Fibroblast of villous mesenchyme (primary cell): Measurements from ENCODE around the gene MAP3K3. TPM values are rescaled to one million over a fixed set of nuclear protein-coding genes. Genes with fewer than 3 reads are reported as not detected.

Source experiments
- DNase-seq: peaks from one replicate; pipeline ENCODE4 v3.0.0-alpha.2; 2010; ENCODE audit warnings: low read depth
- H3K4me3 ChIP-seq: 2 replicates; pipeline ENCODE4 v1.5.1; 2011; ENCODE audit warnings: low read depth, mild to moderate bottlenecking, low read length
- total RNA-seq: library from RNA; depleted of rRNA; stranded (reverse); fragments of >200 nt; gene quantifications from 2 replicates; pipeline ENCODE4 v1.2.3, GENCODE V29; 2012
- TF ChIP-seq, protein P1 (sequence below): IDR thresholded peaks from 2 replicates; pipeline ENCODE4 v1.5.1; 2012; ENCODE audit warnings: low read depth, mild to moderate bottlenecking, low read length; ENCODE audit not compliant: insufficient read depth

Gene MAP3K3
- total RNA-seq, 1 donor = 34.1 TPM

DNA sequence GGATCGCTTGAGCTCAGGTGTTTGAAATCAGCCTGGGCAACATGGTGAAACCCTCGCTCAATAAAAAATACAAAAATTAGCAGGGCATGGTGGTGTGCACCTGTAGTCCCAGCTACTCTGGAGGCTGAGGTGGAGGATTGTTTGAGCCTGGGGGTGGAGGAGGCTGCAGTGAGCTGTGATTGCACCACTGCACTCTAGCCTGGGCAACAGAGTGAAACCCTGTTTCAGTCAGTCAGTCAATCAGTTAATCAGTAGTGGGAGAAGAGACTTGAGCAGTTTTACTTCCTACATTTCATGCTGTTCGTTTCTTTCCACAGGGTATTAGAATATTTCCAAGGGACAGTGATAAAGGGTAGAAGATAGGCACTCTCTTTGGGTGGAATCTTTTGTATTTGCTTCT, 8.8 kb downstream of the MAP3K3 start:
- TF ChIP-seq, protein P1, sequence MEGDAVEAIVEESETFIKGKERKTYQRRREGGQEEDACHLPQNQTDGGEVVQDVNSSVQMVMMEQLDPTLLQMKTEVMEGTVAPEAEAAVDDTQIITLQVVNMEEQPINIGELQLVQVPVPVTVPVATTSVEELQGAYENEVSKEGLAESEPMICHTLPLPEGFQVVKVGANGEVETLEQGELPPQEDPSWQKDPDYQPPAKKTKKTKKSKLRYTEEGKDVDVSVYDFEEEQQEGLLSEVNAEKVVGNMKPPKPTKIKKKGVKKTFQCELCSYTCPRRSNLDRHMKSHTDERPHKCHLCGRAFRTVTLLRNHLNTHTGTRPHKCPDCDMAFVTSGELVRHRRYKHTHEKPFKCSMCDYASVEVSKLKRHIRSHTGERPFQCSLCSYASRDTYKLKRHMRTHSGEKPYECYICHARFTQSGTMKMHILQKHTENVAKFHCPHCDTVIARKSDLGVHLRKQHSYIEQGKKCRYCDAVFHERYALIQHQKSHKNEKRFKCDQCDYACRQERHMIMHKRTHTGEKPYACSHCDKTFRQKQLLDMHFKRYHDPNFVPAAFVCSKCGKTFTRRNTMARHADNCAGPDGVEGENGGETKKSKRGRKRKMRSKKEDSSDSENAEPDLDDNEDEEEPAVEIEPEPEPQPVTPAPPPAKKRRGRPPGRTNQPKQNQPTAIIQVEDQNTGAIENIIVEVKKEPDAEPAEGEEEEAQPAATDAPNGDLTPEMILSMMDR = no peak
- DNase-seq = no peak

DNA sequence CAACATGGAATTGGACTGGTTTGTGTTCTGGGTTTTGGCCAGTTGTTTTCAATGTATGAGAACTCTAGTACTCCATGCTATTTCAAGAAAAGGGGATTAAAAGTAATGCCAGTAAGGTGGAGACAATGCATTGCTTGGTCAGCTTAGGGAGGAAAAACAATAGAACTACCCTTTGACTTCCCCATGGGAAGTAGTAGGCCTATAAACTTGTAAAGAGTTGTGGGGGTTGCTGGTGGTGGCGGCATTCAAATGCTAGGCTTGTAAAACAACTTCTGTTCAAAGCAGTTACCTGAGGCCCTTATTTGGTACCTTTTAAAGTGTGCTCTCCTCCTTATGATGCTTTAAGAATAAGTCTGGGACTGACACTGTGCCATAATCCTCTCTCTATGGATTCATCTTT, 9.4 kb downstream of the MAP3K3 start:
- TF ChIP-seq, protein P1 = no peak
- no peak overlapping the region for H3K4me3 ChIP-seq
- DNase-seq = no peak

More for the DNA sequence above, 8.8 kb downstream of the MAP3K3 start:
- no peak overlapping the region for H3K4me3 ChIP-seq

DNA sequence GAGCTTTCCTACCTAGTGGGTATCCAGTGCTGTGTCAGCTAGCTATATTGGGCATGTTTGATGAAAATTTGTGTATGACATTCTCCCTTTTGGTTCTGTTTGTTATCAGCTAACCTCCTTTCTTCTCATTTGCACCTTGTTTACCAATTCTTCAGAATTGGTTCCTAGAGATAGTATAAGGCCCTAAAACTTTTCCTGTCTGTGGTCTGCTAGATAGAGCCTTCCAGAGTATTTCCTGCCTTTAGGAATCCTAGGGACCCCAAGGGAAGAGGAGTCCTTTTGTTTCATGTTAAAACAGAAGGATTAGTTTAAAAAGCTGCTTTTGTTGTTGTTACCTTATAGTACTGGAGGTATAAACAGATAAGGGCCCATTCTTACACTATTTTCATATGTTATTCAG, 11.5 kb downstream of the MAP3K3 start:
- no peak for DNase-seq
- TF ChIP-seq, protein P1 = no peak
- no peak overlapping the region for H3K4me3 ChIP-seq

DNA sequence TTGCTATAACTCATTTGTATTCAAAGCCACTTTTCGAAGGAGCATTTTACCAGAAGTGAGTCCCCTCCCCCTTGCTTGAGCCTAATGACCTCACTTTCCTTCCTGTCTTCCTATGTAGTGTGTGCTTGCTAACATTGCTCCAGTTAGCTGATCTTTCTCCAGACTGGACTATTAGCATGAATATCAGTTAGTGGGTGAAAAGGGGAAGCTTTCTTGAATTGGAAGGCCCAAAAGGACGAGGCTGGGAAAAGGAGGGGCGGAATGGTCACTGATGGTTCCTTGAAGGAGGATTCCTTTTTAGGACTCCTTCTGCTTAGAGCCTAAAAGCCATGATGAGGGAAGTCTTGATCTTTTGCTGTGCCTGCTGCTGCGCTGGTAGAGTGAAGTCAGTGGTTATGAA, 11.9 kb downstream of the MAP3K3 start:
- TF ChIP-seq, protein P1 = no peak
- no peak for DNase-seq
- no peak overlapping the region for H3K4me3 ChIP-seq

DNA sequence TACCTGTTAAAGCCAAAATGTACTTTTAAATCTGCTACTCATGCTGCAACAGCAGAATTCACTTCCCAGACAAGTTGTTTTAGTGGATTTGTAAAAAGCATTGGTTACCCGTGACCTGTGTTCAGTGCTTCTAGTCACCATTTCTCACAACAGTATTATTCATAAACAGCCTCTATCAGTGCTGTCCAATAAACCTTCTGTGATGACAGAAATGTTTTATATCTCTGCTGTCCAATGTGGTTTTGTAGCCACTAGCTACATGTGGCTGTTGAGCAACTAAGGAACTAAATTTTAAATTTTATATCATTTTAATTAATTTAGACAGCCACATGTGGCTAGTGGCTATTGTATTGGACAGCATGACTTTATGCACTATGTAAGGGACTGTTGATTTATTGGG, 12.6 kb downstream of the MAP3K3 start:
- DNase-seq = no peak
- TF ChIP-seq, protein P1 = no peak

DNA sequence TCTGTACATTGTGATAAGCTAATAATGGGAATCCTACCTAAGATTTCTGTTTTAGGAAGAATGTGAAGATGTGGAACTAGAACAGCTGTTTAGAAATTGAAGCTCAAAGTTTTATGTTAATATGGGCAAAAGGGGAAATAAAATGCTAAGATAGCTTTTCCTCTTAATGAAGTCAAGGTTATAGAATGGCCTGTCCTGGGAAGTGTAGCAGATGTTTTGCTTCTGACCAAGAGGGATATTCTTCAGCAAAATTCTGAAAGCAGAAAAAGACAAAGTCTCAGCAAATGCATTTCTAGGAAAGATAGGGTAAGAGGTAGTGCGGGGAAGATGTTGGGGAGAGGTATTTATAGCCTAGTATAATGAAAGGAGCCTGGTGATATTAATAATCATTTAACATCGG, 13.1 kb downstream of the MAP3K3 start:
- H3K4me3 ChIP-seq = no peak overlapping the region
- TF ChIP-seq, protein P1 = no peak
- DNase-seq = no peak

More for the DNA sequence above, 12.6 kb downstream of the MAP3K3 start:
- no peak overlapping the region for H3K4me3 ChIP-seq

DNA sequence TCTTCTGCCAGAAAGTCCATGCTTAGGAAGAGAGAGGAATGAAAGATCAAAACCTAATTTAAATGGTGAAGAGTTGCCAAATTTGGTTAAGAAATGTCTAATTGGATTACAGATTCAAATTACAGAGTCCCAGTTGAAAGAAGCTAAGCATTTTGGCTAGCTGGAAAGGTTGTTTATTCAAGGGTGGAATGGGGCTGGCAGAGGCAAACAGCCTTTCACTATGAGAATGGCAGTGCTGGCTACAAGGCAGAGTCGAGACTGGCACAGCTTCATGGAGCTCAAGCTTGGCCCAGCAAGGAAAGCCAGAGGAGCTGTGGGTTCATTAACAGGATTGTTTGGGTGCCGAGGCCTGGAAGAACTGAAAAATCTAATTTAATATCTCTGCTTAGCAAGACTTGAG, 13.6 kb downstream of the MAP3K3 start:
- TF ChIP-seq, protein P1 = no peak
- DNase-seq = no peak
- no peak overlapping the region for H3K4me3 ChIP-seq
